ENCODE measurements around the gene PIK3R6.

PIK3R6 gene

GRCh38 chr17:8797621-8798175 lies 69.8 kb downstream of the PIK3R6 start:
- DNase-seq (ENCODE audit: low read depth in 2 of 2): no peak

DNA sequence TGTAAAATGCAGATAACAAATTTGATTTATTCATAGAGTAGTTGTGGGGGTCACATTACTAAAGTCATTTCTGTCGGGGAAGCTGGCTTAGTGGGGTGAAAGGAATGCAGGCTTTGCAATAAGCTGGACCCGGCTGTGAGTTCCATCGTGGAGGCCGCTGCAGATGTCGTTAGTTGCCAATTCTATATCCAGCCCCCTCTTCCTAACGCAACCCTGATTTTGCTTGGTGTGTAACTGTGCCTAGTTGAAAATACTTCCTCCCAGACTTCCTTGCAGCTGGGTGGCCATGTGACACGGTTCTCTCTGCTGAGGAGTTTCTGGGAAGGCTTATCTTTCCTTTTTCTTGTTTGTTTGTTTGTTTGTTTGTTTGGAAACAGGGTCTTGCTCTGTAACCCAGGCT lies 72.8 kb downstream of the PIK3R6 start:
- DNase-seq (ENCODE audit: low read depth in 2 of 2): no peak

DNA sequence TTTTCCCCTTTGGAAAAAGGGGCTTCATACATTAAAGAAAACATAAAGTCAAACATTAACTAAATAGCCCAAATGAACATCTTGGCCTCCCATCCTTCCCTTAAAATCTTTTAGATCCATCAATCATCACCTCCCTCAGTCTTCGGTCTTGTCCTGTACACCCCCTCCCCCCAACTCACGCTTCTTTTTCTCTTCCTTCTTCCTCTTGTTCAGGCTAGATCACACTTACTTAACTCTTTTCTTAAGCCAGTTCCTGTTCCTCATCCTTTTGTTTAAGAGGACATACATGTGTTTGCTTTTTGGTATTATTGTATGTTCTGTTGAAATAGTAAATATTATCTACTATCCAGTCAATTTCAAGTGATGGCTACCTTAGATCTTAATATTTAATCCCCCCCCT lies 73.8 kb downstream of the PIK3R6 start:
- DNase-seq (ENCODE audit: low read depth in 2 of 2): no peak

- no peak for DNase-seq (ENCODE audit: low read depth in 2 of 2)
Measured at GRCh38 chr17:8792646-8793045, 74.8 kb downstream of the PIK3R6 start.

GRCh38 chr17:8791910-8792270 lies 75.6 kb downstream of the PIK3R6 start:
- DNase-seq (ENCODE audit: low read depth in 2 of 2): no peak

DNA sequence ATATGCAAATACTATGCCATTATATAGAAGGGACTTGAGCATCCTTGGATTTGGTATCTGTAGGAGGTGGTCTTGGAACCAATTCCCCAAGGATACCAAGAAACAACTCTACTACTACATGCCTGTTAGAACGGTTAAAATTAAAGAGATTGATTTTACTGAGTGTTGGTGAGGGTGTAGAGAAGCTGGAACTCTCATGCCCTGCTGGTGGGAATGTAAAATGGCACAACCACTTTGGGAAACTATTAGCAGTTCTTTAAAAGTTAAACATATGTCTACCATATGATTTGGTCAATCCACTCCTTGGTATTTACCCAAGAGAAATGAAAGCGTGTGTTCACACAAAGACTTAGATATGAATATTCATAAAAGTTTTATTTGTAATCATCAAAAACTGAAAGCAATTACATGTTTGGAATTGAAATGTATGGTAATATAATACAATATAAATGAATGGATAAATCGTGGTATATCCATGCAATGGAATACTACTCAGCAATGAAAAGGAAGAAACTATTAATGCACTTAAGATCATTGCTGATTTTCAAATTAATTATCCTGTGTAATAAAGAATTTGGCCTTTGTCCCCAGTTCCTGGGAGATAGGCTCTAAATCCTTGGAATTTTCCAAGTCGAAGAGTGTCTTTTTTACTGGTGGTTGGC lies 76.1 kb downstream of the PIK3R6 start:
- no peak for DNase-seq (ENCODE audit: low read depth in 2 of 2)

GRCh38 chr17:8789743-8790142 lies 77.7 kb downstream of the PIK3R6 start:
- no peak for DNase-seq (ENCODE audit: low read depth in 2 of 2)

DNA sequence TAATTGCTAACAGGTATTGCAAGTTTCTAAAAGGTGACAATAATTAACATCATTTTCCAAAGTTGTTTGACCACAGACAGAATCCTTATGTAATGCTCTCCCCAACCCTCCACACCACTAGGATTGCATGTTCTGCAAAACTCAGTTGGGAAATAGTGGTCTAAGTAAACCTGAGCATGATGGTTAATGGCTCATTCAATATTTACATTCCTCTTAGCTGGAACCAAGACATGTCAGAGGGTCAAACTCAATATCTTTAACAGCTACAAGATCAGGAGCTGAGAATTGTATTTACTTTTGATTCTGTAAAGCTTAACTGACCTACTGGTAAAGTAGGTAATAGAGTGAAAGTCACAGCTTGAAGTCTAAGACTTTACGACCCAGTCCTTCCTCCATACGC lies 78.5 kb downstream of the PIK3R6 start:
- no peak for DNase-seq (ENCODE audit: low read depth in 2 of 2)

DNA sequence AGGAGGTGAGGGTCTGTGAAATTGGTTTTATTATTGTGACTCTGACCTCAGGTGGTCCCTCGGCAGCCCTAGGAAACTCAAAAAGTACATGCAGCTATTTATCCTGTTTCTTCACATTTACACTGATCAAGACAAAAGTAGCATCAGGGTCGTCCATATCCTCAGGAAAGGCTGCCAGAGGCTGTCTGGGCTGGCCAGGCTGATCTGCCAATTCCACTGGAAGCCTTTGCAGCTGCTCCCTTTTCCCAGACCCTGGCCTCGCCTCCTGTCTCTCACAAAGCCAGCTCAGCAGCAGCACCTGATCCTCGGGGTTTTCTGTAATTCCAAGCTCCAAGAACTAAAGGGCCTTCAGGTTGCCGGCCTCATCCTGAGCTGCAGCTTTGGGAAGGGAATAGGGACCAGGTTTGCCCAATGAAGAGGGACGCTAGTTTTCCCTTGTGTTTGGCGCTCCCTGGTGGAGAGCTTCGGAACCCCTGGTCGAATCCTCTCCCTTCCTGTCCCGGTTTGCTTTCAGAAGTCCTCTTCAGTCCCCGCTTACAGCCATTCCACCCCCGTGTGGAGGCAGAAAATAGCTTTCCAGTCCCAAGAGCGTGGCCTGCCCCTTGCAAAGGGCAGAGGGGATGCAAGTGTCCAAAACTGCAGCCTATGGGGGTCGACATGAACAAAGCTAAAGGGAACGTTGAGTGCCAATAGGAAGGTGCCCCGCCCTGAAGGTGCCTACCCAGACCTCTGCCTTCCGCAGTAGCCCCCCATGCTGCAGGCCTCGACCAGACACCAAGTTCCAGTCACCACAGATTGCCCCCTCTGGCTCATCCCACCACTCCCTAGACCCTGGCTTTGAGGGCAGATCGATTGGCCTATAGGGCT lies 81.7 kb downstream of the PIK3R6 start:
- peak; percentile 51 to 60 for DNase-seq (ENCODE audit: low read depth in 2 of 2)

- DNase-seq (ENCODE audit: low read depth in 2 of 2): no peak
Measured at GRCh38 chr17:8782176-8782575, 85.3 kb downstream of the PIK3R6 start.

- DNase-seq (ENCODE audit: low read depth in 2 of 2): no peak
Measured at GRCh38 chr17:8781776-8782175, 85.7 kb downstream of the PIK3R6 start.

GRCh38 chr17:8776881-8777280 lies 90.6 kb downstream of the PIK3R6 start:
- DNase-seq (ENCODE audit: low read depth in 2 of 2): no peak

GRCh38 chr17:8776248-8776647 lies 91.2 kb downstream of the PIK3R6 start:
- no peak for DNase-seq (ENCODE audit: low read depth in 2 of 2)

- DNase-seq (ENCODE audit: low read depth in 2 of 2): no peak
Measured at GRCh38 chr17:8766731-8767130, 100.7 kb downstream of the PIK3R6 start.

- DNase-seq (ENCODE audit: low read depth in 2 of 2): no peak
Measured at GRCh38 chr17:8762012-8762411, 105.5 kb downstream of the PIK3R6 start.

GRCh38 chr17:8758137-8758596 lies 109.3 kb downstream of the PIK3R6 start, which contains the start of gene SPDYE4:
SPDYE4 (minus strand) TSS chr17:8758546; CDS start chr17:8758382, 164 bp downstream.
- DNase-seq (ENCODE audit: low read depth in 2 of 2): no peak

GRCh38 chr17:8757189-8757588 lies 110.3 kb downstream of the PIK3R6 start:
- no peak for DNase-seq (ENCODE audit: low read depth in 2 of 2)

DNA sequence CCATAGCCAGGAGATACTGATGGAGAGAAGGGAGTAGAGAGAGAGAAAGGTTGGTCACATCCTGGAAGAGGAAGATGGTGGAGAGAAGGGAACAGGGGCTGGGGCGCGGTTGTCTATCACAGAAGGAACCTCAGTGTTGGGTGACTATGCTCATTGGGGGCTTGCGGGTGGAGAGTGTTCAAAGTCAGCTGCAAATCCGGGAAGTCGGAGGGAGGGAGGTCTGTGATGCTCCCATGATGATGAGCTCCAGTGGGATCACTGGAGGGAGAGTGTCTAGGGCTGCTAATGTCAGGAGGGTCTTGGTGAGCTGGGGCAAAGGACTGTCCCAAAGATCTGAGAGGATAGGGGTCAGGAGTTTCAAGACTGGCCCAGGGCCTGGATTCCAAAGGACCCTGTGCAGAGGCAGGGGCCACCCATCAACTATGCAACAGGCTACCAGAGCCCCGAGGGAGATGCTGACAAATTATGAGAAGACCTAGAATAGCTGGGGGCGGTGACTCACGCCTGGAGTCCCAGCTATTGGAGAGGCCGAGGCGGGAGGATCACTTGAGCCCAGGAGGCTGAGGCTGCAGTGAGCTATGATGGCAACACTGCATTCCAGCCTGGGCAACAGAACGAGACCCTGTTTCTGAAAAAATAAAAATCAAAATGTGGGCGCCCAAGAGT lies 111.8 kb downstream of the PIK3R6 start:
- DNase-seq (ENCODE audit: low read depth in 2 of 2): no peak

DNA sequence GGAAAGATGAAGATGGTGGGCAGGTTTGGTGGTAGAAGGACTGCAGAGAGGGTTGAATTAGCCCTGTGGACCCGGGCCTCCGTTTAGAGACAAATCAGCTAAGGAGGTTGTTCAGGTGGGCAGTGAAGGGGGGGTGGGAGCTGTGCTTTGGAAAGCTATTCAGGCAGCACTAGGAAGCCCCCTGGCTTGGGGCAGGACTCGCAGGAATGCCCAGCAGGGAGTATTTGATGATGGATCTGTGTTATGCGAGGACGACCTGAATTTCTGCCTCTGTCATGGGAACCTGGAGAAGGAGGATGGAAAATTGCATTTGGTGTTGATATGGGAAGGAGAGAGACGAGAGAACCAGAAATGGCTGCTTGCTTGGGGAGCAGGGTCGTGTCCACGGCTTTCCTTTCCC lies 112.6 kb downstream of the PIK3R6 start:
- no peak for DNase-seq (ENCODE audit: low read depth in 2 of 2)

DNA sequence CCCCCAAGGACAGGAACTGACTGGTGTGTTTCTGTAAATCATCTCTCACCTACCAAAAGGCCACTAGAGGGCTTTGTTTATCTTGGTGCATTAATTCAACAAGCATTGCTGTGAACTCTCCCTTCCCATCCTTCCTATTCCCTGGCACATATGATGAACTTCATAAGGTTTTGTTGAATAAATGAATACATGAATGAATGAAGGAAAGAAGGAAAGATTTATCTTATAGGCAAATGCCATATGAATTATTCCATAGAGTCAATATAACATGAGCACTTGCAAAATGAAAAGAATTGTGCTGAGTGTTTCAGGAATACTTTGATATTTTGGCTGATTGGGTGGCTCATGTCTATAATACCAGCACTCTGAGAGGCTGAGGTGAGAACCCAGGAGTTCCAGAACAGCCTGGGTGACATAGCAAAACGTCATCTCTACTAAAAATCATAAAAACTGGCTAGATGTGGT lies 113.5 kb downstream of the PIK3R6 start:
- DNase-seq (ENCODE audit: low read depth in 2 of 2): no peak

- no peak for DNase-seq (ENCODE audit: low read depth in 2 of 2)
Measured at GRCh38 chr17:8753136-8753975, 114.1 kb downstream of the PIK3R6 start.
